Measurements from ENCODE around the gene EHF. TPM values are rescaled to one million over a fixed set of nuclear protein-coding genes. Genes with fewer than 3 reads are reported as not detected.

EHF gene
- polyA plus RNA-seq, 1 donor (not counting 4 experiments of a cell fraction or from before 2014, with no cell fraction given): 64.2 TPM

- no peaks in the 10 kb centered on the region for H3K27me3 ChIP-seq (ENCODE audit: control insufficient read depth, extremely low read depth, insufficient read depth, low read length)
- H3K4me2 ChIP-seq (ENCODE audit: control insufficient read depth, extremely low read depth, insufficient read depth, low read depth, low read length): peak overlapping the region; percentile 26
- H3K9me1 ChIP-seq (ENCODE audit: control insufficient read depth, extremely low read depth, insufficient read depth, low read length): peaks cover 8% of the 10 kb centered on the region
- no peak overlapping the region for H3K27ac ChIP-seq (ENCODE audit: control insufficient read depth, insufficient read depth, low read length)
- FAIRE-seq: peak; percentile 57
- H3K9ac ChIP-seq (ENCODE audit: control insufficient read depth, extremely low read depth, insufficient read depth, low read length): no peak overlapping the region
- H3K4me3 ChIP-seq (ENCODE audit: control insufficient read depth in 2 of 3, extremely low read depth in 1 of 3, insufficient read depth in 2 of 3, low read depth in 1 of 3, low read length in 3 of 3): no peak overlapping the region
- peaks cover 95% of the 10 kb centered on the region for H3K79me2 ChIP-seq (ENCODE audit: control insufficient read depth, insufficient read depth, low read length)
- peaks cover 2 to 4% of the 10 kb centered on the region in 2 experiments for H3K36me3 ChIP-seq (ENCODE audit: control insufficient read depth in 2 of 2, extremely low read depth in 1 of 2, insufficient read depth in 2 of 2, low read length in 2 of 2)
- no peaks in the 10 kb centered on the region for H3K9me3 ChIP-seq (ENCODE audit: control insufficient read depth, low read depth, low read length)
- TF ChIP-seq CTCF (optimal IDR thresholded peaks at IDR 0.05 in 1 of 3, IDR thresholded peaks at IDR 0.05 in 1 of 3, conservative IDR thresholded peaks at IDR 0.05 in 1 of 3; ENCODE audit: extremely low read depth in 1 of 3, insufficient read depth in 2 of 3, low read length in 3 of 3): no peak
- TF ChIP-seq EZH2 (IDR thresholded peaks at IDR 0.05; ENCODE audit: low read length): no peak
- DNase-seq (ENCODE audit: low read depth, low spot score): no peak
- peaks cover 86% of the 10 kb centered on the region for H3K4me1 ChIP-seq (ENCODE audit: control insufficient read depth, extremely low read depth, insufficient read depth, low read length)
- dilution Hi-C loops (cut with MboI; ENCODE audit: extremely low pct_ligation_motif_present, low sequenced_read_pairs): no loop called here
- H2AFZ ChIP-seq (ENCODE audit: control insufficient read depth, low read length): no peak overlapping the region
- no peaks in the 10 kb centered on the region for H4K20me1 ChIP-seq (ENCODE audit: control insufficient read depth, extremely low read depth, insufficient read depth, low read length)
Observed at GRCh38 chr11:34629711-34630110, 8.8 kb downstream of the EHF start.

- H3K9me3 ChIP-seq (ENCODE audit: control insufficient read depth, low read depth, low read length): no peaks in the 10 kb centered on the region
- no peaks in the 10 kb centered on the region for H3K27me3 ChIP-seq (ENCODE audit: control insufficient read depth, extremely low read depth, insufficient read depth, low read length)
- H3K4me1 ChIP-seq (ENCODE audit: control insufficient read depth, extremely low read depth, insufficient read depth, low read length): peaks cover 85% of the 10 kb centered on the region
- H3K27ac ChIP-seq (ENCODE audit: control insufficient read depth, insufficient read depth, low read length): no peak overlapping the region
- H3K79me2 ChIP-seq (ENCODE audit: control insufficient read depth, insufficient read depth, low read length): peaks cover 95% of the 10 kb centered on the region
- FAIRE-seq (no peak), DNase-seq (ENCODE audit: low read depth, low spot score) (no peak)
- peaks cover 2 to 4% of the 10 kb centered on the region in 2 experiments for H3K36me3 ChIP-seq (ENCODE audit: control insufficient read depth in 2 of 2, extremely low read depth in 1 of 2, insufficient read depth in 2 of 2, low read length in 2 of 2)
- H3K9ac ChIP-seq (ENCODE audit: control insufficient read depth, extremely low read depth, insufficient read depth, low read length): no peak overlapping the region
- no peak overlapping the region for H2AFZ ChIP-seq (ENCODE audit: control insufficient read depth, low read length)
- TF ChIP-seq CTCF (optimal IDR thresholded peaks at IDR 0.05 in 1 of 3, IDR thresholded peaks at IDR 0.05 in 1 of 3, conservative IDR thresholded peaks at IDR 0.05 in 1 of 3; ENCODE audit: extremely low read depth in 1 of 3, insufficient read depth in 2 of 3, low read length in 3 of 3) (no peak), EZH2 (IDR thresholded peaks at IDR 0.05; ENCODE audit: low read length) (no peak)
- H4K20me1 ChIP-seq (ENCODE audit: control insufficient read depth, extremely low read depth, insufficient read depth, low read length): no peaks in the 10 kb centered on the region
- peaks cover 8% of the 10 kb centered on the region for H3K9me1 ChIP-seq (ENCODE audit: control insufficient read depth, extremely low read depth, insufficient read depth, low read length)
- dilution Hi-C loops (cut with MboI; ENCODE audit: extremely low pct_ligation_motif_present, low sequenced_read_pairs): no loop called here
- H3K4me2 ChIP-seq (ENCODE audit: control insufficient read depth, extremely low read depth, insufficient read depth, low read depth, low read length): no peak overlapping the region
- H3K4me3 ChIP-seq (ENCODE audit: control insufficient read depth in 2 of 3, extremely low read depth in 1 of 3, insufficient read depth in 2 of 3, low read depth in 1 of 3, low read length in 3 of 3): no peak overlapping the region
Observed at GRCh38 chr11:34630544-34630943, 9.7 kb downstream of the EHF start.

Measured in keratinocyte (primary cell).